Keratinocyte (primary cell): ENCODE data around the gene TDRD9.

ENCODE experiments used
- CTCF ChIP-seq, 3 experiments: IDR thresholded peaks in 1 of 3; conservative IDR thresholded peaks in 1 of 3; optimal IDR thresholded peaks in 1 of 3; 2 replicates in 2 of 3; 3 replicates in 1 of 3; pipeline versions ENCODE3 to v1.5.1; 2011; ENCODE audit warnings: low read length in 3 of 3, mild to moderate bottlenecking in 3 of 3, moderate library complexity in 2 of 3, control low read depth in 1 of 3, inconsistent platforms in 1 of 3; ENCODE audit not compliant: insufficient read depth in 2 of 3; ENCODE audit errors: extremely low read depth in 1 of 3
- EZH2 ChIP-seq: IDR thresholded peaks from one replicate; pipeline ENCODE4 v1.6.1; 2012; ENCODE audit warnings: inconsistent platforms, mild to moderate bottlenecking, low read length, moderate library complexity

GRCh38 chr14:103984196-103984595 lies 55.9 kb downstream of the TDRD9 start:
- TF ChIP-seq CTCF (optimal IDR thresholded peaks at IDR 0.05 in 1 of 3, IDR thresholded peaks at IDR 0.05 in 1 of 3, conservative IDR thresholded peaks at IDR 0.05 in 1 of 3; ENCODE audit: extremely low read depth in 1 of 3, insufficient read depth in 2 of 3, low read length in 3 of 3): no peak
- no peak for TF ChIP-seq EZH2
